ENCODE results near the gene SLC19A1. TPM values are rescaled to one million over a fixed set of nuclear protein-coding genes. Genes with fewer than 3 reads are reported as not detected.

SLC19A1 gene
- total RNA-seq, 1 experiment from 2014 or later, result 21.4 TPM

GRCh38 chr21:45454060-45454925 is 87.9 kb downstream of the SLC19A1 start:
- no TSS peak for BruUV-seq (replicated peaks)
- TF ChIP-seq CTCF (IDR thresholded peaks at IDR 0.05; ENCODE audit: unreplicated experiment), result no peak
- Mint-ChIP-seq H3K4me1 (ENCODE audit: low read depth, unreplicated experiment) (no peaks in the 10 kb centered on the region), H3K4me3 (ENCODE audit: low read depth, unreplicated experiment) (no peak overlapping the region), H3K9me3 (ENCODE audit: low read depth, unreplicated experiment) (no peaks in the 10 kb centered on the region), H3K27ac (ENCODE audit: unreplicated experiment) (no peak overlapping the region), H3K36me3 (ENCODE audit: insufficient read depth, unreplicated experiment) (no peaks in the 10 kb centered on the region), H3K27me3 (ENCODE audit: unreplicated experiment) (no peaks in the 10 kb centered on the region)
- intact Hi-C loops (cut with micrococcal nuclease; ENCODE audit: unreplicated experiment), result no loop called here
- DNase-seq, result no peak
- CTCF ChIA-PET, result interaction anchor here (0.7 kb wide), 1 partner anchor 19 kb away, joined by 3 read pairs; no protein-coding TSS in a partner anchor

DNA sequence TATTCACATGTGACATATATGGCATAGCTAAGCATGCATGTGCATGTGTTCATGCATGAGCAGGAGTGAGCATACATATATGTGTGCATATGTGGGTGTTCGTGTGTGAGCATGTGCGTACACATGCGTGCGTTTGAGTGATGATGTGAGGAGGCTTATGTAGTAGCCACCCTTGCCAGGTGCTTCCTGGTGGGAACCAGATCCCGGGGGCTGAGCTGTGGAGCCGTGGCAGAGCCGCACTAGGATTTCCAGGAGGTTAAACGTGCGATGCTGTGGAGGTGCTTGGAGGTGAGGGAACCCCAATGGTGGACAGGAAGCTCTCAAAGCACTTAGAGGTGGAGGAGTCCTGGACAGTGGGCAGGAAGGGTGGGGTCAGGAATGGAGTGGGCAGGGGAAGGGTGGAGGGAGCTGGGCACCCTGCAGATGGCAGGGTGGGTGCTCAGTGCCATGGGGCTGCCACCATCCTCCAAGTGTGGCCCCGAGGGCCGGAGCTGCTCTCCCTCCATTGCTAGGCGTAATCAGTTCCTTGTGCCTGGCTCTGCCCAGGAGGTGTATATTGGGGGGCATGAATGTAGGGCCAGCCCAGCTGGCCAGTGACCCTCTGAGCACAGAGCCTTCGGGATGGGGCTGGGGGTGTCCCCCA is 88.8 kb downstream of the SLC19A1 start:
- intact Hi-C loops (cut with micrococcal nuclease; ENCODE audit: unreplicated experiment), result no loop called here
- Mint-ChIP-seq H3K4me1 (ENCODE audit: low read depth, unreplicated experiment) (no peaks in the 10 kb centered on the region), H3K27ac (ENCODE audit: unreplicated experiment) (no peak overlapping the region), H3K27me3 (ENCODE audit: unreplicated experiment) (no peaks in the 10 kb centered on the region), H3K36me3 (ENCODE audit: insufficient read depth, unreplicated experiment) (no peaks in the 10 kb centered on the region), H3K9me3 (ENCODE audit: low read depth, unreplicated experiment) (no peaks in the 10 kb centered on the region), H3K4me3 (ENCODE audit: low read depth, unreplicated experiment) (no peak overlapping the region)
- no peak for DNase-seq
- BruUV-seq (replicated peaks), result no TSS peak
- CTCF ChIA-PET, result interaction anchor here (0.6 kb wide), 1 partner anchor 211 kb away, joined by 3 read pairs; no protein-coding TSS in a partner anchor
- no peak for TF ChIP-seq CTCF (IDR thresholded peaks at IDR 0.05; ENCODE audit: unreplicated experiment)

DNA sequence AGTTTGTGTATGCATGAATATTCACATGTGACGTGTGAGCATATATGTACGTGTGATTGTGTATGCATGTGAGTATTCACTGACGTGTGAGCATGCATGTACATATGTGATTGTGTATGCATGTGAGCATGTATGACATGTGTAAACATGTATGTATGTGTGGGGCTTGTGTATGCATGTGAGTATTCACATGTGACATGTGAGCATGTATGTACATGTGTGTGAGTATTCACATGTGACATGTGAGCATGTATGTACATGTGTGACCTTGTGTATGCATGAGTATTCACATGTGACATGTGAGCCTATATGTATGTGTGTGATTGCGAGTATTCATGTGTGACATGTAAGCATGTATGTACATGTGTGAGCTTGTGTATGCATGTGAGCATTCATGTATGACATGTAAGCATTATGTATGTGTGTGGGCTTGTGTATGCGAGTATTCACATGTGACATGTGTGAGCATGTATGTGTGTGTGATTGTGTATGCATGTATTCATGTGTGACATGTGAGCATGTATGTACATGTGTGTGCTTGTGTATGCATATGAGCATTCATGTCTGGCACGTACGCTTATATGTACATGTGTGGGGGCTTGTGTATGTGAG is 89.4 kb downstream of the SLC19A1 start:
- Mint-ChIP-seq H3K9me3 (ENCODE audit: low read depth, unreplicated experiment) (no peaks in the 10 kb centered on the region), H3K27me3 (ENCODE audit: unreplicated experiment) (no peaks in the 10 kb centered on the region), H3K4me1 (ENCODE audit: low read depth, unreplicated experiment) (no peaks in the 10 kb centered on the region), H3K4me3 (ENCODE audit: low read depth, unreplicated experiment) (no peak overlapping the region), H3K27ac (ENCODE audit: unreplicated experiment) (no peak overlapping the region), H3K36me3 (ENCODE audit: insufficient read depth, unreplicated experiment) (no peaks in the 10 kb centered on the region)
- no peak for TF ChIP-seq CTCF (IDR thresholded peaks at IDR 0.05; ENCODE audit: unreplicated experiment)
- no TSS peak for BruUV-seq (replicated peaks)
- no peak for DNase-seq
- intact Hi-C loops (cut with micrococcal nuclease; ENCODE audit: unreplicated experiment), result no loop called here
- CTCF ChIA-PET, result no interaction called here

DNA sequence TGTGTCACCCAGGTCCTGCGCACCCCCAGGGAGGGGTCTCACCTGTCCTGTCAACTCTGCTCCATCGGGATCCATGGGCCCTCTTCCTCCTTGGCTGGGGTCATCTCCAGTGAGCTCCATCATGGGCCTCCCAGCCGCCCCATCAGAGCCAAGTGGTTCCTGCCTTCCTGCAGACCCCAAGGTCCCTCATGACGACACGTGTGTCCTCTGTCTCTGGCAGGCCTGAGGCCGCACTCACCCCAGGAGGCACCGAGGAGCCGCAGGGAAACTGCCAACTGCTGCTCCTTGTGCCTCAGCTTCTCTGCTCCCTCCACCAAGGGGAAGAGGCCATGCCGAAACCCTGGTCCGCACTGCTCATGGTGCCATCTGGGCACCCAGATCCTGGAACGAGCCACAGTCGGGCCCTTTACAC is 90.5 kb downstream of the SLC19A1 start:
- no peak overlapping the region for H3K27ac Mint-ChIP-seq (ENCODE audit: unreplicated experiment)
- intact Hi-C loops (cut with micrococcal nuclease; ENCODE audit: unreplicated experiment), result no loop called here
- no TSS peak for BruUV-seq (replicated peaks)
- H3K4me1 Mint-ChIP-seq (ENCODE audit: low read depth, unreplicated experiment), result no peaks in the 10 kb centered on the region
- no peak for TF ChIP-seq CTCF (IDR thresholded peaks at IDR 0.05; ENCODE audit: unreplicated experiment)
- no peak for DNase-seq
- no peaks in the 10 kb centered on the region for H3K36me3 Mint-ChIP-seq (ENCODE audit: insufficient read depth, unreplicated experiment)
- CTCF ChIA-PET, result no interaction called here
- H3K27me3 Mint-ChIP-seq (ENCODE audit: unreplicated experiment), result no peaks in the 10 kb centered on the region
- H3K4me3 Mint-ChIP-seq (ENCODE audit: low read depth, unreplicated experiment), result no peak overlapping the region
- H3K9me3 Mint-ChIP-seq (ENCODE audit: low read depth, unreplicated experiment), result no peaks in the 10 kb centered on the region

Measured in Calu3 (cell line).